Erythroblast (primary cell): ENCODE data around the gene HIF1A.
"Not testable (repeated sequence)": the region's sequence is repeated elsewhere in the genome, so short reads cannot be mapped to it uniquely, and the experiment has no call there.

ENCODE experiments used
- DNase-seq, 2 experiments: peaks; one replicate each; lab custom pipeline; 2025; lab: John Stamatoyannopoulos, UW
- GATA1 ChIP-seq: IDR thresholded peaks from 2 replicates; pipeline ENCODE4 v1.6.1; 2011; ENCODE audit warnings: low read depth, mild to moderate bottlenecking, control low read depth, low read length, moderate library complexity
- POLR2A ChIP-seq: IDR thresholded peaks from 2 replicates; pipeline ENCODE4 v1.6.1; 2011; ENCODE audit warnings: mild to moderate bottlenecking, low read length

The HIF1A gene

DNA sequence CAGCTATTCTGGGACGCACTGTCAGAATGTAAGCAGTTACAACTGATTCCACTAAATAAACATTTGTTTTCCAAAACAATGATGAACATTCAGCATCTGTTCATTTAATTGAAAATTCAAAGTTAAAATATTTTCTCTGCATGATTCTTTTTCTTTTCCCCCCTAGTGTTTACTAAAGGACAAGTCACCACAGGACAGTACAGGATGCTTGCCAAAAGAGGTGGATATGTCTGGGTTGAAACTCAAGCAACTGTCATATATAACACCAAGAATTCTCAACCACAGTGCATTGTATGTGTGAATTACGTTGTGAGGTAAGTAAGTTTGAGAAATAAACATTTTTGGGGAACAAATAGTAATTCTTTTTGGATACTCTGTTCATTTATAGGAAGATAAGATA lies 38.7 kb downstream of the HIF1A start:
- no peak for TF ChIP-seq GATA1
- no peak for TF ChIP-seq POLR2A
- no peak for DNase-seq

DNA sequence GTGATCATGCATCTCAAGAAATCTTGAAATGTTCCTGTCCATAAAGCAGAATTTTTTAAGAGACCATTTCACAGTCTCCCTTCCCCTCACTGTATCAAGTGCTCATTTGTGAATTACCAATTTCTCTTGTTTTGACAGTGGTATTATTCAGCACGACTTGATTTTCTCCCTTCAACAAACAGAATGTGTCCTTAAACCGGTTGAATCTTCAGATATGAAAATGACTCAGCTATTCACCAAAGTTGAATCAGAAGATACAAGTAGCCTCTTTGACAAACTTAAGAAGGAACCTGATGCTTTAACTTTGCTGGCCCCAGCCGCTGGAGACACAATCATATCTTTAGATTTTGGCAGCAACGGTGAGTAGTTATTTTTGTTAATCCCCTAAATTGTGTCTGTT lies 41.4 kb downstream of the HIF1A start:
- peak in 1 of 2 experiments; percentile 3 for DNase-seq
- TF ChIP-seq GATA1 (no peak), POLR2A (no peak)

DNA sequence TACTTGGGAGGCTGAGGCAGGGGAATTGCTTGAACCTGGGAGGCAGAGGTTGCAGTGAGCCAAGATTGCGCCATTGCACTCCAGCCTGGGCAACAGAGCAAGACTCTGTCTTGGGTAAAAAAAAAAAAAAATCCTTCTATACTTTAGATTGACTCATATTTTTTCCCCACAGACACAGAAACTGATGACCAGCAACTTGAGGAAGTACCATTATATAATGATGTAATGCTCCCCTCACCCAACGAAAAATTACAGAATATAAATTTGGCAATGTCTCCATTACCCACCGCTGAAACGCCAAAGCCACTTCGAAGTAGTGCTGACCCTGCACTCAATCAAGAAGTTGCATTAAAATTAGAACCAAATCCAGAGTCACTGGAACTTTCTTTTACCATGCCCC lies 42.6 kb downstream of the HIF1A start:
- no peak for TF ChIP-seq POLR2A
- no peak for TF ChIP-seq GATA1
- DNase-seq: no peak

DNA sequence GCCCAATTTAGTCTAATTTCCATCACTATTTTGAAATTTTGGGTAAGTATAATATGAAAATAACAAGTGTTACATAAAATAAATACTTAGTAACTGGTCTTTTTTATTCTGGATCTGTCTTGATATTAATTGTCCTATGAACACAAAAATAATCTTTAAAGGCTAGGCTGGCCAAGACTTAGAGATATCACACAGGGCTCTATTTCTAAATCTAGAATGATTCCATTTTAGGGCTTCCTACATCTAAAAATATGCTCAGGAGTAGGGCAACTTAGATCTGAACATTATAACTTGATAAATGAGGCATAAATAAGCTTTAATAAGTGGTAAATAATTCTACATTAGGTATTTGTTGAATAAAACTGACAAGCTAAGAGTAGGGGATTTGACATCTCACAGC lies 43.8 kb downstream of the HIF1A start:
- TF ChIP-seq POLR2A: no peak
- TF ChIP-seq GATA1: no peak
- DNase-seq: no peak

DNA sequence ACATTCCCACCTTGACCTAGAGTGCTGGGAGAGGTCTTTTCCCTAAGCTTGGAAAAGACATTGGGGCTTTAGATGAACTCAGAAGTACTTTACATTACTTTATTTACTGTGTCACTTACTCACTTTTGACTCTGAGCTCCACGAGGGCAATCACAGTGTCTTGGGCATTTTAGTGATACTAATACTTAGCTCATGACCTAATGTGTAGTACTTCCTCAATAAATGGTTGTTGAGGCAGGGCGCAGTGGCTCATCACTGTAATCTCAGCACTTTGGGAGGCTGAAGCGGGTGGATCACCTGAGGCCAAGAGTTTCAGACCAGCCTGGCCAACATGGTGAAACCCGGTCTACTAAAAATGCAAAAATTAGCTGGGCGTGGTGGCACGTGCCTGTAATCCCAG lies 47.1 kb downstream of the HIF1A start:
- DNase-seq: no peak
- TF ChIP-seq GATA1 (no peak), POLR2A (no peak)

DNA sequence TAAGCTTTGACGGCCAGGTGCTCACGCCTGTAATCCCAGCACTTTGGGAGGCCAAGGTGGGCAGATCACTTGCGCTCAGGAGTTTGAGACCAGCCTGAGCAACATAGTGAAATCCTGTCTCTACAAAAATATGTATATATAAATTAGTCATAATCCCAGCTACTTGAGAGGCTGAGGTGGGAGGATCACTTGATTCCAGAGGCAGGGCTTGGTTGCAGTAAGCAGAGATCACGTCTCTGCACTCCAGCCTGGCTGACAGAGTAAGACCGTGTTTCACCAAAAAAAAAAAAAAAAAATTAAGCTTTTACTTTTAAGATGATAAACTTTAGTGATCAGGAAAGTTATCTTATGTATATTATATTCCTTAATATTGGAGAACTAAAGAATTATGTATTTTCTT lies 48.9 kb downstream of the HIF1A start:
- TF ChIP-seq POLR2A (no peak), GATA1 (no peak)

DNA sequence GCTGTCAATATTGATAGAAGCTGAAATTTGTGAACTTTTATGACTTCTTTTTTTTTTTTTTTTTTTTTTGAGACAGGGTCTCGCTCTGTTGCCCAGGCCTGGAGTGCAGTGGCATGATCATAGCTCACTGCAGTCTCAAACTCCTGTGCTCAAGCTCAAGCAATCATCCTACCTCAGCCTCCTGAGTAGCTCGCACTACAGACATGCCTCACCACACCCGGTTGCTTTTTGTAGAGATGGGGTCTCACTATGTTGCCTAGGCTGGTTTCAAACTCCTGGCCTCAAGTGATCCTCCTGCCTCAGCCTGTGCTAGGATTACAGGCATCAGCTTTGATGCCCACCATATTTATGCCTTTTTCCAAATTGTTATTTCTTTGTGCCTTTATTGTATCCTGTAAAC lies 51.0 kb downstream of the HIF1A start:
- not testable (repeated sequence) for DNase-seq

More for the DNA sequence above, 48.9 kb downstream of the HIF1A start:
- DNase-seq: no peak

DNA sequence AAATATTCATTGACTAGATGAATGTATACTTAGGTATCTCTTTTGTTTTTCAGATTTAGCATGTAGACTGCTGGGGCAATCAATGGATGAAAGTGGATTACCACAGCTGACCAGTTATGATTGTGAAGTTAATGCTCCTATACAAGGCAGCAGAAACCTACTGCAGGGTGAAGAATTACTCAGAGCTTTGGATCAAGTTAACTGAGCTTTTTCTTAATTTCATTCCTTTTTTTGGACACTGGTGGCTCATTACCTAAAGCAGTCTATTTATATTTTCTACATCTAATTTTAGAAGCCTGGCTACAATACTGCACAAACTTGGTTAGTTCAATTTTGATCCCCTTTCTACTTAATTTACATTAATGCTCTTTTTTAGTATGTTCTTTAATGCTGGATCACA lies 51.6 kb downstream of the HIF1A start:
- DNase-seq: no peak
- TF ChIP-seq POLR2A: no peak
- TF ChIP-seq GATA1: no peak

DNA sequence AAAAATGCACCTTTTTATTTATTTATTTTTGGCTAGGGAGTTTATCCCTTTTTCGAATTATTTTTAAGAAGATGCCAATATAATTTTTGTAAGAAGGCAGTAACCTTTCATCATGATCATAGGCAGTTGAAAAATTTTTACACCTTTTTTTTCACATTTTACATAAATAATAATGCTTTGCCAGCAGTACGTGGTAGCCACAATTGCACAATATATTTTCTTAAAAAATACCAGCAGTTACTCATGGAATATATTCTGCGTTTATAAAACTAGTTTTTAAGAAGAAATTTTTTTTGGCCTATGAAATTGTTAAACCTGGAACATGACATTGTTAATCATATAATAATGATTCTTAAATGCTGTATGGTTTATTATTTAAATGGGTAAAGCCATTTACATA lies 52.0 kb downstream of the HIF1A start:
- no peak for TF ChIP-seq GATA1
- TF ChIP-seq POLR2A: no peak
- no peak for DNase-seq

DNA sequence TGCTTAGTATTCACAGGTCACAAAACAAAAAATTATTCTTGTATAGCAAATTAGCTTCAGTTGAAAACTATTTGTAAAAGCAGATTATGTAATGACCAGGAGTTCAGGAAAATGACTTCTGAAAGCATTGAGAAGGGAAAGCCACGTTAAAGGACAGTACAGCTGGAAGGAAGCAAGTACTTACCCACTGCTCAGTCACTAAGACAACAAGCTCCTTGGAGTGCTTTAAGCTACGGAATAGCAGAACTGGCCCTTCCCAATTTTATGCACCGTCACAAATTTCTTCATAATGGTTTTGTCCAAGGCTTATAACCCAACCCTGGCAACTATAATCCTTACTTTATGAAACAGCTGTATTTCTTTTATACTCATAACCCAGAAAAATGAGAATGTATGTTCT lies 54.0 kb downstream of the HIF1A start:
- no peak for TF ChIP-seq GATA1
- TF ChIP-seq POLR2A: no peak
- DNase-seq: no peak

DNA sequence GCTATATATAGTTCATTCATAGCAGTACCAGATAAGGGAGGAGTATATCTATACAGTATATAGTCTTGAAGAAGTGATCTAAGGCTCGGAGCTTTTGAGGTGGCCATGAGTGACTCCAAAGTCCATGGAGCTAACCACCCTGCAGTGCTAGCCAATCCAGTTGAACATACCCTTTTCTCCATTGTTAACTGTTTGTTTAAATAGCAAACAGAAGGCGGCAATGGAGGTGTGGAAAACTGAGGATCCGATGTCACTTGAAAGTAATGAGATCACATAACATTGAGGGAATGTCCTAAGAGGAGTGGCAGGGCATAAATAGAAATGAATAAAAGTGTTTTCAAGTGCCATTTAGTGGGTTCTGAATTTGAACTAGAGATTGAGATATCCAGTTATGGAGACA lies 54.6 kb downstream of the HIF1A start:
- DNase-seq: peak; percentile 10 to 12
- no peak for TF ChIP-seq POLR2A
- no peak for TF ChIP-seq GATA1

DNA sequence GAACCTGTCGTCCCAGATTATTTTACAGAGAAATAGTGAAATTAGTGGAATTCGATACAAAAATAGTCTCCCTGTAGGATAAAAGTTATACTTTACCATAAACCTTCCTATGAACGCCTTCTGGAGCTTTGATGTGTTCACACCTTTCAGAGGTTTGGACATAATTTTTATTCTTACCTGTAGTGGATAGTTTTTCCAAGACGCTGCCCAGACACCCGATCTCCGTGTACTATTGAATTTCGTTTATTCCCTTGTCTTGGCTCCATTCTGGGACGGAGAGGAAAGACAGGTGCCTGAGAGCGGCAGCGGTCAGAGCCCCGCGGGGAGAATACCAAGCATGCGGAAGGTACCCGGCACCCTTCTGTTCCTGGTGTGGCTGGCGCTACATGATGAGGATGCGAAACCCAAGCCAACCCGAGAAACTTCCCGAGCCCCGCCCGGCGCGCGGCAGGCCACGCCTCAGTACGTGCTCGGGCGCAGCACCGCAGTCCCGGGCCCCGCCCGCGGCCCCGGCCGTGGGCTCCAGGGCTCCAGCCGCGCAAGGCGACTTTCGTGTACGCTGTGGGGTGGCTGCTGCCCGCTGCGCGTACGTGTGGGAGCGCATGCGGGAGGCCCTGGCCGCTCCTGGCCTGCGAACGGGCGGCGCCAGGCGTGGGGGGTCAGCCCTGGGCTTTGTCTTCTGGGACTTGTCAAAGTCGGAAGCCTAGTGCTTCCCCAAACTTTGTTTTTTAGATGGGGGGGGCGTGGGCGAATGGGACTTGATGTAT lies 55.6 kb downstream of the HIF1A start:
- TF ChIP-seq POLR2A (peak; percentile 85), GATA1 (no peak)
- DNase-seq: peak; percentile 82 to 85

DNA sequence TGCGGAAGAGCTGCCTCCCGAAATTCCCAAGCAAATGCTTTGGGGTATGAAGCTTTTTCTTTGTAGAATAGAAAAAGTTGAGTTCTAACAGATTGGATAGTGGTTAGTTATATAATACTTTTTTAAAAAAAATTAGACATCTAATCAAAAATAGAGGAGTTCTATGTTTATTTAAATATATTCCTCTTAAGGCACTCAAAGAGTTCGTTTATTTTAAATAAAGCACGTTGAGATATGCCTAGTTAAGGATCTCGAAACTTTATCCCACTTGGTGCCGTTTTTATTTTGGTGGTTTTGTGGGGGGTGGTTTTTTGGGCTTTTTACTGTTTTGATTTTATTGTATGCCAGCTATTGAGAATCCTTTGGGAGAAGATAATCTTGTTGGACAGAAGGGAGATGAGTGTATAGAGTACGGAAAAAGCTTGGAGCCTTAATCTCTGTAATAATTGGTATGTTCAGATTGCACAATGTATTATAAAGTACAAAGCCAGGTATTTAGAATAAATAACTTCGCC lies 56.2 kb downstream of the HIF1A start:
- no peak for TF ChIP-seq GATA1
- no peak for TF ChIP-seq POLR2A

DNA sequence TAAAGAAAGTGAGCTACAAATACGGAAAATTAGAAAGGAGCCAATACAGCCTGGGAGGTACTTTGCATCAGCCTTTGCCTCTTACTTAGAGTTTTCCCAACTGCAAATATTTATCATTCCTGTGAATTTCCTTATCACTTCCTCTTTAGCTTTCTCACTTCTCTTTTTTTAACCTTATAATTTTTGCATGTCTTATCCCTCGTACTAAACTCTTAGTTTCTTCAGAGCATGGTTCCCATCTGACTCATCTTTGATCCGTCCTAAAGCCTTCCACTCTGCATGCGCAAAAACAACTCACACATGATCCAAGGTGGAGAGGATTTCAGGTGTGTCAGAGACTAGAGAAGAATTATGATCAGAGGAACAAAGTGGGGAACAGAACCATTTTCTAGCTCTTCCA lies 57.3 kb downstream of the HIF1A start:
- DNase-seq: no peak
- TF ChIP-seq GATA1 (no peak), POLR2A (no peak)

More for the DNA sequence above, 56.2 kb downstream of the HIF1A start:
- DNase-seq: no peak

DNA sequence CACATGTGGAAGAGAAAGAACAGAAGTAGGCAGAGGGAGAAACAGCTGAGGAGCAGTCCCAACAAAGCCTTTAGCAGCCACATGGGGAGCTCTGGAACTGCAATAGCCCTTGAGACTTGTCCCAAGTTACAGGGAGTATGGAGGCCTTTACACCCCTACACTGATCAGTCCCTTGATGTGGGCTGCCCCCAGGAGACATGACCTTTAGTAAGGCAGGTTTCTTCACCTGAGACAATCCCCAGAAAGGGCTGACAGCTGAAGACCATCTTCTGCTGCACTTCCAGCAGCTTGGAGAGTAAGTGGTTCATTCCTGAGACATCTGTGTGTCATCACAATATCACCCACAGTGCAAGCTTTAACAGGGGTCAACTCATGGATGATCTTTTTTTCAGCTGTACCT lies 58.3 kb downstream of the HIF1A start:
- peak in 1 of 2 experiments; percentile 19 for DNase-seq
- TF ChIP-seq GATA1 (no peak), POLR2A (no peak)
